Uterus (tissue), 4 donors: ENCODE results near the gene PLEKHM1. TPM values are rescaled to one million over a fixed set of nuclear protein-coding genes. Genes with fewer than 3 reads are reported as not detected.

Experiments
- DNase-seq, 2 donors: peaks; one replicate each; pipeline ENCODE4 v3.0.0-alpha.2; 2019 to 2020
- H3K27ac ChIP-seq, 2 donors: fragments of 200-600 bp; sonication (generic); 1 replicate in 1 of 2; 2 replicates in 1 of 2; pipeline ENCODE4 v1.5.1; 2016 to 2018
- H3K27me3 ChIP-seq, 2 donors: fragments of 200-600 bp; sonication (generic); one replicate each; pipeline ENCODE4 v1.5.1; 2018 to 2019; ENCODE audit warnings: control low read depth in 1 of 2
- H3K36me3 ChIP-seq, 2 donors: fragments of 200-600 bp; sonication (generic); one replicate each; pipeline ENCODE4 v1.5.1; 2019; ENCODE audit warnings: control low read depth in 1 of 2
- H3K4me1 ChIP-seq, 2 donors: fragments of 200-600 bp; sonication (generic); one replicate each; pipeline ENCODE4 v1.5.1; 2018 to 2019; ENCODE audit warnings: control low read depth in 1 of 2
- H3K4me3 ChIP-seq, 2 donors: fragments of 200-600 bp; sonication (generic); 1 replicate in 1 of 2; 2 replicates in 1 of 2; pipeline ENCODE4 v1.5.1; 2018 to 2019; ENCODE audit warnings: mild to moderate bottlenecking in 1 of 2
- H3K9me3 ChIP-seq, 2 donors: fragments of 200-600 bp; sonication (generic); one replicate each; pipeline ENCODE4 v1.5.1; 2019; ENCODE audit warnings: control low read depth in 1 of 2
- CTCF ChIP-seq, 4 experiments: fragments of 200-600 bp in 2 of 4; fragments of 450-650 bp in 2 of 4; sonication (generic) in 2 of 4; IDR thresholded peaks; one replicate each; pipeline ENCODE4 v1.5.1; 2016 to 2019; ENCODE audit warnings: antibody characterized with exemption in 4 of 4, mild to moderate bottlenecking in 2 of 4, moderate library complexity in 1 of 4
- POLR2A ChIP-seq, 2 donors: fragments of 450-650 bp; IDR thresholded peaks; one replicate each; pipeline ENCODE4 v1.6.1; 2016; ENCODE audit warnings: antibody characterized with exemption in 2 of 2, mild to moderate bottlenecking in 1 of 2, moderate library complexity in 1 of 2
- intact Hi-C: fragments of 100-400 bp; cut with DNase I; formaldehyde crosslinking; loops from one replicate; pipeline ENCODE4 v1.15.1; 2023; ENCODE audit warnings: low total_unique reads
- total RNA-seq, 4 donors: library from RNA; depleted of rRNA in 3 of 4; stranded (reverse); fragments of >200 nt in 3 of 4; gene quantifications; one replicate each; pipeline versions ENCODE4 v1.1.0 to v1.2.4, GENCODE V29; 2014 to 2023
- donor health status: DM: yes; HTN: yes; CAD: no.

Gene PLEKHM1
- total RNA-seq, 4 donors from 2014 or later: 6.9 to 107 (median 33.0) TPM

GRCh38 chr17:45414990-45415881 lies 75.3 kb downstream of the PLEKHM1 start:
- Histone ChIP-seq H3K27me3 (no peaks in the 10 kb centered on the region), H3K4me3 (no peak overlapping the region), H3K36me3 (no peaks in the 10 kb centered on the region), H3K9me3 (no peaks in the 10 kb centered on the region), H3K4me1 (no peaks in the 10 kb centered on the region), H3K27ac (no peak overlapping the region)
- no peak for DNase-seq
- TF ChIP-seq POLR2A (IDR thresholded peaks at IDR 0.05): no peak
- TF ChIP-seq CTCF (IDR thresholded peaks at IDR 0.05): no peak
- intact Hi-C loops: no loop called here

- intact Hi-C loops: no loop called here
- TF ChIP-seq POLR2A (IDR thresholded peaks at IDR 0.05) (no peak), CTCF (IDR thresholded peaks at IDR 0.05) (no peak)
- Histone ChIP-seq H3K27ac (no peak overlapping the region), H3K9me3 (no peaks in the 10 kb centered on the region), H3K4me1 (no peaks in the 10 kb centered on the region), H3K4me3 (no peak overlapping the region), H3K36me3 (no peaks in the 10 kb centered on the region), H3K27me3 (no peaks in the 10 kb centered on the region)
- no peak for DNase-seq
Observed at GRCh38 chr17:45413498-45413923, 77.0 kb downstream of the PLEKHM1 start.

- Histone ChIP-seq H3K27me3 (no peaks in the 10 kb centered on the region), H3K27ac (no peak overlapping the region), H3K4me1 (no peaks in the 10 kb centered on the region), H3K9me3 (no peaks in the 10 kb centered on the region), H3K4me3 (no peak overlapping the region), H3K36me3 (no peaks in the 10 kb centered on the region)
- no peak for DNase-seq
- no peak for TF ChIP-seq POLR2A (IDR thresholded peaks at IDR 0.05)
- TF ChIP-seq CTCF (IDR thresholded peaks at IDR 0.05): no peak
- intact Hi-C loops: no loop called here
Observed at GRCh38 chr17:45411348-45412105, 79.0 kb downstream of the PLEKHM1 start.

- no peak for DNase-seq
- Histone ChIP-seq H3K27ac (peak overlapping the region in 1 of 2 donors; percentile 29), H3K27me3 (no peaks in the 10 kb centered on the region), H3K36me3 (no peaks in the 10 kb centered on the region), H3K9me3 (no peaks in the 10 kb centered on the region), H3K4me3 (no peak overlapping the region), H3K4me1 (no peaks in the 10 kb centered on the region)
- intact Hi-C loops: no loop called here
- TF ChIP-seq POLR2A (IDR thresholded peaks at IDR 0.05) (no peak), CTCF (IDR thresholded peaks at IDR 0.05) (no peak)
Observed at GRCh38 chr17:45410144-45411091, 80.1 kb downstream of the PLEKHM1 start.
